Sigmoid colon (tissue), 4 donors: ENCODE data around the gene ZBED1.

Experiments
- CTCF ChIP-seq, 4 experiments: fragments of 450-650 bp in 3 of 4; fragments of 200-600 bp in 1 of 4; IDR thresholded peaks; one replicate each; pipeline ENCODE4 v1.5.1; 2016 to 2019; ENCODE audit warnings: antibody characterized with exemption in 4 of 4, mild to moderate bottlenecking in 3 of 4, moderate library complexity in 2 of 4
- EP300 ChIP-seq, 4 donors: sonication (generic); formaldehyde crosslinking; IDR thresholded peaks; one replicate each; pipeline ENCODE4 v1.6.1; 2017; ENCODE audit warnings: antibody characterized with exemption in 4 of 4
- POLR2AphosphoS5 ChIP-seq, 4 donors: sonication (generic); formaldehyde crosslinking; IDR thresholded peaks; one replicate each; pipeline ENCODE4 v1.6.1; 2017; ENCODE audit warnings: antibody characterized with exemption in 4 of 4

DNA sequence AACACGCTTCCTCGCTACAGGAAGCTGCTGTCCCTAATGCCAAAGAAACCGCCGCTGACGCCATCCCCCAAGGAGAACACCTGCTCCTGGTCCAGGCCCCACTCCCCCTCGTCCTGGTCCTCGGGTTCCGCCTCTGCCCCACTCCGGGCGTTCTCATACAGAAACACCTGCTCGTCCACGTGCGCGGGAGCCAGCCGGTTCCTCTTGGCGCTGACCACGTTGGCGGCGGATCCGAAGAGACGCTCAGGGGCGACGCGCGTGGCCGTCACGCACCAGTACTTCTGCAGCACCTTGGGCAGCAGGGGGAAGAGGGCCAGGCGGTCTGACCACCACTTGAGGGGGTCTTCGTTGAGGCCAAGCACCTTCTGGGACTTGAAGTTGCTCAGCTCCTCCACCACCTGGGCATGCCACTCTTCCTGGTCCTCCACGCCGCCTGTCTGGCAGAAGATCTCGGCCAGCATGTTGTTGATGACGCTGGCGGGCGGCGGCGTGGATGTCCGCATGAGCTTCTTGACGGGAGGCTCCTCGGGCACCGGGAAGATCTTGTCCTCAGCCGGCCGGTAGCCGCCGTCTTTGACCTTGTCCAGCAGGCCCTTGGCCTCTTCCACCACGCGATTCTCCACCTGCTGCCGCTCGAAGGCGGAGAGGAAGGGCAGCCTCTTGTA lies 12.0 kb downstream of the ZBED1 start:
- TF ChIP-seq POLR2AphosphoS5 (IDR thresholded peaks at IDR 0.05) (no peak), CTCF (IDR thresholded peaks at IDR 0.05) (no peak), EP300 (IDR thresholded peaks at IDR 0.05) (no peak)
